Suprapubic skin (tissue), 4 donors: ENCODE data around the gene ATXN7L3. TPM values are rescaled to one million over a fixed set of nuclear protein-coding genes. Genes with fewer than 3 reads are reported as not detected.

Source experiments
- DNase-seq, 2 donors: peaks; one replicate each; pipeline ENCODE4 v3.0.0-alpha.2; 2019; ENCODE audit warnings: low spot score in 2 of 2
- H3K27ac ChIP-seq: fragments of 200-600 bp; sonication (generic); one replicate; pipeline ENCODE4 v1.5.1; 2019
- H3K27me3 ChIP-seq: fragments of 200-600 bp; sonication (generic); one replicate; pipeline ENCODE4 v1.5.1; 2019
- H3K36me3 ChIP-seq: fragments of 200-600 bp; sonication (generic); one replicate; pipeline ENCODE4 v1.5.1; 2019
- H3K4me1 ChIP-seq: fragments of 200-600 bp; sonication (generic); one replicate; pipeline ENCODE4 v1.5.1; 2019
- H3K4me3 ChIP-seq: fragments of 200-600 bp; sonication (generic); one replicate; pipeline ENCODE4 v1.5.1; 2019; ENCODE audit warnings: mild to moderate bottlenecking
- H3K9me3 ChIP-seq: fragments of 200-600 bp; sonication (generic); one replicate; pipeline ENCODE4 v1.5.1; 2019
- EP300 ChIP-seq: sonication (generic); formaldehyde crosslinking; IDR thresholded peaks from one replicate; pipeline ENCODE4 v1.6.1; 2017; ENCODE audit warnings: antibody characterized with exemption
- POLR2A ChIP-seq, 2 donors: fragments of 450-650 bp; IDR thresholded peaks; one replicate each; pipeline ENCODE4 v1.6.1; 2017; ENCODE audit warnings: antibody characterized with exemption in 2 of 2, mild to moderate bottlenecking in 2 of 2, moderate library complexity in 2 of 2
- POLR2AphosphoS5 ChIP-seq, 3 donors: sonication (generic); formaldehyde crosslinking; IDR thresholded peaks; one replicate each; pipeline ENCODE4 v1.6.1; 2017; ENCODE audit warnings: antibody characterized with exemption in 3 of 3
- WGBS: methylation state at CpG from one replicate; pipeline ENCODE4 v1.1.5; 2018; 5-methylcytosine and 5-hydroxymethylcytosine counted together
- total RNA-seq, 4 donors: library from RNA; depleted of rRNA; stranded (reverse); fragments of >200 nt; gene quantifications; one replicate each; pipeline ENCODE4 v1.1.0, GENCODE V29; 2016
- TF ChIP-seq, protein P1 (sequence below), 2 donors: fragments of 200-600 bp in 1 of 2; fragments of 450-650 bp in 1 of 2; sonication (generic) in 1 of 2; IDR thresholded peaks; one replicate each; pipeline ENCODE4 v1.5.1; 2016 to 2019; ENCODE audit warnings: antibody characterized with exemption in 2 of 2, mild to moderate bottlenecking in 1 of 2, moderate library complexity in 1 of 2

Gene ATXN7L3
- total RNA-seq, 4 donors from 2014 or later: 44.1 to 75.0 (median 67.3) TPM

GRCh38 chr17:44209786-44210341 lies 10.2 kb upstream of the ATXN7L3 start:
- Histone ChIP-seq H3K9me3 (no peaks in the 10 kb centered on the region), H3K27ac (no peak overlapping the region), H3K4me3 (no peak overlapping the region), H3K27me3 (no peaks in the 10 kb centered on the region), H3K36me3 (peaks cover 49% of the 10 kb centered on the region), H3K4me1 (peaks cover 27% of the 10 kb centered on the region)
- DNase-seq: no peak
- TF ChIP-seq EP300: no peak
- no peak for TF ChIP-seq POLR2A (IDR thresholded peaks at IDR 0.05)
- TF ChIP-seq POLR2AphosphoS5 (IDR thresholded peaks at IDR 0.05): no peak
- TF ChIP-seq, protein P1, sequence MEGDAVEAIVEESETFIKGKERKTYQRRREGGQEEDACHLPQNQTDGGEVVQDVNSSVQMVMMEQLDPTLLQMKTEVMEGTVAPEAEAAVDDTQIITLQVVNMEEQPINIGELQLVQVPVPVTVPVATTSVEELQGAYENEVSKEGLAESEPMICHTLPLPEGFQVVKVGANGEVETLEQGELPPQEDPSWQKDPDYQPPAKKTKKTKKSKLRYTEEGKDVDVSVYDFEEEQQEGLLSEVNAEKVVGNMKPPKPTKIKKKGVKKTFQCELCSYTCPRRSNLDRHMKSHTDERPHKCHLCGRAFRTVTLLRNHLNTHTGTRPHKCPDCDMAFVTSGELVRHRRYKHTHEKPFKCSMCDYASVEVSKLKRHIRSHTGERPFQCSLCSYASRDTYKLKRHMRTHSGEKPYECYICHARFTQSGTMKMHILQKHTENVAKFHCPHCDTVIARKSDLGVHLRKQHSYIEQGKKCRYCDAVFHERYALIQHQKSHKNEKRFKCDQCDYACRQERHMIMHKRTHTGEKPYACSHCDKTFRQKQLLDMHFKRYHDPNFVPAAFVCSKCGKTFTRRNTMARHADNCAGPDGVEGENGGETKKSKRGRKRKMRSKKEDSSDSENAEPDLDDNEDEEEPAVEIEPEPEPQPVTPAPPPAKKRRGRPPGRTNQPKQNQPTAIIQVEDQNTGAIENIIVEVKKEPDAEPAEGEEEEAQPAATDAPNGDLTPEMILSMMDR (IDR thresholded peaks at IDR 0.05): no peak
- 74% methylated on average over 11 of the region's 11 CpGs for WGBS

GRCh38 chr17:44207743-44208142 lies 8.1 kb upstream of the ATXN7L3 start:
- H3K27ac ChIP-seq: no peak overlapping the region
- WGBS: 90% methylated on average over 2 of the region's 5 CpGs
- TF ChIP-seq, protein P1 (IDR thresholded peaks at IDR 0.05): no peak
- no peak for TF ChIP-seq POLR2A (IDR thresholded peaks at IDR 0.05)
- TF ChIP-seq EP300: no peak
- TF ChIP-seq POLR2AphosphoS5 (IDR thresholded peaks at IDR 0.05): no peak
- no peak overlapping the region for H3K4me3 ChIP-seq
- H3K36me3 ChIP-seq: peaks cover 37% of the 10 kb centered on the region
- DNase-seq: no peak
- H3K27me3 ChIP-seq: no peaks in the 10 kb centered on the region
- H3K9me3 ChIP-seq: no peaks in the 10 kb centered on the region
- H3K4me1 ChIP-seq: peaks cover 41% of the 10 kb centered on the region

- WGBS: 88% methylated on average over 17 of the region's 17 CpGs
- peaks cover 37% of the 10 kb centered on the region for H3K36me3 ChIP-seq
Observed at GRCh38 chr17:44207319-44207718, 7.6 kb upstream of the ATXN7L3 start.

GRCh38 chr17:44206825-44207155 lies 7.1 kb upstream of the ATXN7L3 start:
- Histone ChIP-seq H3K27me3 (no peaks in the 10 kb centered on the region), H3K4me1 (peaks cover 36% of the 10 kb centered on the region), H3K27ac (no peak overlapping the region), H3K4me3 (no peak overlapping the region), H3K36me3 (peaks cover 37% of the 10 kb centered on the region), H3K9me3 (no peaks in the 10 kb centered on the region)
- TF ChIP-seq EP300 (no peak), POLR2AphosphoS5 (IDR thresholded peaks at IDR 0.05) (no peak), POLR2A (IDR thresholded peaks at IDR 0.05) (no peak)
- TF ChIP-seq, protein P1 (IDR thresholded peaks at IDR 0.05): no peak
- 83% methylated on average over 6 of the region's 6 CpGs for WGBS
- no peak for DNase-seq

More at GRCh38 chr17:44207319-44207718, 7.6 kb upstream of the ATXN7L3 start:
- peaks cover 37% of the 10 kb centered on the region for H3K4me1 ChIP-seq
- TF ChIP-seq EP300 (no peak), POLR2A (IDR thresholded peaks at IDR 0.05) (no peak), POLR2AphosphoS5 (IDR thresholded peaks at IDR 0.05) (no peak)
- TF ChIP-seq, protein P1 (IDR thresholded peaks at IDR 0.05): no peak
- no peaks in the 10 kb centered on the region for H3K9me3 ChIP-seq
- H3K4me3 ChIP-seq: no peak overlapping the region
- H3K27me3 ChIP-seq: no peaks in the 10 kb centered on the region
- no peak overlapping the region for H3K27ac ChIP-seq
- no peak for DNase-seq

DNA sequence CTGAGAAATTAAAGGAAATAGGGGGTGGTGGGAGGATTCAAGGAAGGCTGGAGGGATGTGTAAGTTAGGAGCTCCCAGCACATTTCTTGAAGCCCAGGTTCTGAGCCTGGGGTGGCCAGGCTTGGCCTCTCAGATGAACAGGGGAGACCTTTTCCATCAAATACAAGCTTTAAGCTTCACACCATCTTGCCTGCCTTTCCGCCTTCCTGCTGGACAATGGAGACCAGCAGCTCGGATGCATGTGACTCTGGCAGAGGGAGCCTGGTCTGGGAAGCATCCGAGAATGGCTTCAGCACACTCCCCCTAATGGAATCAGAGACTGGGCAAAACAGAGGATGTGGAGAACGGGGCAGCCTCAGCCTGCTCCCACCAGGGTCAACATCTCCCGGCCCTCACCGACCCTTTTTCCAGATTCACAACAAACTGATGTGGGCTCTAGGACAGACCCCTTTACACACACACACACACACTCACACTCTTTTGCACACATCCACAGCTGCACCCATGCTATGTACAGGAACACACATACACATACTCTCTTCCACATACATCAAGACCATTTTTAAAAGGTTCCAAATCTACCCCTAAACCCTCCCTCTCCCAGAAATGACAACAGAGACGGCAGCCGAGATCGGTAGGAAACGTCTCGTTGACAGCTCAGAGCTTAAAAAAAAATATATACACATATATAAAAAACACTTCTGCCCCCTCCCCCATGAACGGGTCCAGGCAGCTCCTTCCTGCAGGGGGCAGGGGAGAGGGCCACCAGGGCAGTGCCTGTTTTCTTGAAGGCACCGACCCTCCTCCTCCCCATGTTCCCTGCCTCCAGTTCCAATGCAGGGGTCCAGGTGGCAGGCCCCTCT lies 6.5 kb upstream of the ATXN7L3 start:
- Histone ChIP-seq H3K9me3 (no peaks in the 10 kb centered on the region), H3K4me1 (peaks cover 33% of the 10 kb centered on the region), H3K4me3 (no peak overlapping the region), H3K27me3 (no peaks in the 10 kb centered on the region), H3K27ac (no peak overlapping the region), H3K36me3 (peaks cover 32% of the 10 kb centered on the region)
- 45% methylated on average over 13 of the region's 13 CpGs for WGBS
- no peak for DNase-seq
- TF ChIP-seq POLR2AphosphoS5 (IDR thresholded peaks at IDR 0.05) (no peak), POLR2A (IDR thresholded peaks at IDR 0.05) (no peak), EP300 (no peak)
- TF ChIP-seq, protein P1 (IDR thresholded peaks at IDR 0.05): no peak
